ENCODE data around the gene ZNF205.

The ZNF205 gene

GRCh38 chr16:3129137-3130131 is 17.0 kb downstream of the ZNF205 start:
- peak overlapping the region; percentile 44 for H3K4me3 ChIP-seq (ENCODE audit: low read depth, low read length)
- peak; percentile 92 for TF ChIP-seq CTCF (IDR thresholded peaks at IDR 0.05; ENCODE audit: borderline replicate concordance, insufficient read depth, low read depth, low read length)

GRCh38 chr16:3131755-3132377 is 19.5 kb downstream of the ZNF205 start:
- H3K4me3 ChIP-seq (ENCODE audit: low read depth, low read length), result no peak overlapping the region
- TF ChIP-seq CTCF (IDR thresholded peaks at IDR 0.05; ENCODE audit: borderline replicate concordance, insufficient read depth, low read depth, low read length), result peak; percentile 65; the same call in 1 of the 2 replicates

GRCh38 chr16:3133844-3134243 is 21.5 kb downstream of the ZNF205 start:
- TF ChIP-seq CTCF (IDR thresholded peaks at IDR 0.05; ENCODE audit: borderline replicate concordance, insufficient read depth, low read depth, low read length), result no peak
- H3K4me3 ChIP-seq (ENCODE audit: low read depth, low read length), result peak overlapping the region; percentile 91

GRCh38 chr16:3134338-3135125 is 22.1 kb downstream of the ZNF205 start, which contains the start of gene ZNF213:
TSS of gene ZNF213 (plus strand) at chr16:3135029. CDS start at chr16:3137281, 2,252 bp downstream.
- no peak for TF ChIP-seq CTCF (IDR thresholded peaks at IDR 0.05; ENCODE audit: borderline replicate concordance, insufficient read depth, low read depth, low read length)
- H3K4me3 ChIP-seq (ENCODE audit: low read depth, low read length), result peak within 1 kb of the TSS; percentile 91

- H3K4me3 ChIP-seq (ENCODE audit: low read depth, low read length), result peak overlapping the region; percentile 91
- TF ChIP-seq CTCF (IDR thresholded peaks at IDR 0.05; ENCODE audit: borderline replicate concordance, insufficient read depth, low read depth, low read length), result no peak
These were observed 22.8 kb downstream of the ZNF205 start for GRCh38 chr16:3135126-3135715.

GRCh38 chr16:3137267-3137666 is 24.9 kb downstream of the ZNF205 start:
- H3K4me3 ChIP-seq (ENCODE audit: low read depth, low read length), result no peak overlapping the region
- no peak for TF ChIP-seq CTCF (IDR thresholded peaks at IDR 0.05; ENCODE audit: borderline replicate concordance, insufficient read depth, low read depth, low read length)

Data from GM12875 (cell line).